ES-I3 (cell line): ENCODE data around the gene ASTN2.

Experiments
- H3K36me3 ChIP-seq: 2 replicates; pipeline ENCODE4 v1.6.1; 2013; ENCODE audit warnings: mild to moderate bottlenecking, low read length, control low read depth, moderate library complexity; ENCODE audit not compliant: insufficient read depth
- H3K4me1 ChIP-seq: 2 replicates; pipeline ENCODE4 v1.6.1; 2013; ENCODE audit warnings: mild to moderate bottlenecking, control low read depth, low read length; ENCODE audit not compliant: insufficient read depth
- H3K9ac ChIP-seq: 2 replicates; pipeline ENCODE4 v1.6.1; 2013; ENCODE audit warnings: low read depth, mild to moderate bottlenecking, low read length, moderate library complexity
- H3K9me3 ChIP-seq: 2 replicates; pipeline ENCODE4 v1.6.1; 2013; ENCODE audit warnings: mild to moderate bottlenecking, low read length, moderate library complexity; ENCODE audit not compliant: control insufficient read depth, insufficient read depth

ASTN2 gene

GRCh38 chr9:116736399-116737151, 678.3 kb downstream of the ASTN2 start:
- Histone ChIP-seq H3K4me1 (peaks cover 5% of the 10 kb centered on the region), H3K36me3 (no peaks in the 10 kb centered on the region), H3K9ac (no peak overlapping the region), H3K9me3 (no peaks in the 10 kb centered on the region)

- Histone ChIP-seq H3K9ac (no peak overlapping the region), H3K36me3 (no peaks in the 10 kb centered on the region), H3K4me1 (no peaks in the 10 kb centered on the region; the same call in 1 of the 2 replicates), H3K9me3 (no peaks in the 10 kb centered on the region)
Observed at GRCh38 chr9:116733010-116733641, 681.7 kb downstream of the ASTN2 start.

GRCh38 chr9:116726602-116727001, 688.3 kb downstream of the ASTN2 start:
- no peaks in the 10 kb centered on the region for H3K9me3 ChIP-seq
- 0 out of 2 replicates have a peak, but pooled peaks cover 8% of the 10 kb centered on the region for H3K4me1 ChIP-seq
- H3K36me3 ChIP-seq = no peaks in the 10 kb centered on the region
- no peak overlapping the region for H3K9ac ChIP-seq

- H3K9ac ChIP-seq = no peak overlapping the region
- no peaks in the 10 kb centered on the region for H3K9me3 ChIP-seq
- H3K36me3 ChIP-seq = no peaks in the 10 kb centered on the region
- H3K4me1 ChIP-seq = peaks cover 15% of the 10 kb centered on the region; the same call in 1 of the 2 replicates
Observed at GRCh38 chr9:116724123-116724522, 690.7 kb downstream of the ASTN2 start.

- Histone ChIP-seq H3K9me3 (no peaks in the 10 kb centered on the region), H3K4me1 (peaks cover 13% of the 10 kb centered on the region), H3K36me3 (no peaks in the 10 kb centered on the region), H3K9ac (no peak overlapping the region)
Observed at GRCh38 chr9:116721944-116722343, 692.9 kb downstream of the ASTN2 start.

- H3K9ac ChIP-seq = no peak overlapping the region
- no peaks in the 10 kb centered on the region for H3K36me3 ChIP-seq
- H3K9me3 ChIP-seq = no peaks in the 10 kb centered on the region
- H3K4me1 ChIP-seq = peaks cover 8% of the 10 kb centered on the region
Observed at GRCh38 chr9:116721411-116721810, 693.4 kb downstream of the ASTN2 start.

GRCh38 chr9:116720111-116720510, 694.7 kb downstream of the ASTN2 start:
- Histone ChIP-seq H3K9ac (no peak overlapping the region), H3K36me3 (no peaks in the 10 kb centered on the region), H3K4me1 (peaks cover 12% of the 10 kb centered on the region), H3K9me3 (no peaks in the 10 kb centered on the region)

GRCh38 chr9:116718111-116718510, 696.7 kb downstream of the ASTN2 start:
- Histone ChIP-seq H3K36me3 (no peaks in the 10 kb centered on the region), H3K4me1 (peaks cover 12% of the 10 kb centered on the region), H3K9me3 (no peaks in the 10 kb centered on the region), H3K9ac (no peak overlapping the region)

GRCh38 chr9:116717150-116717549, 697.7 kb downstream of the ASTN2 start:
- Histone ChIP-seq H3K4me1 (peaks cover 12% of the 10 kb centered on the region), H3K9me3 (no peaks in the 10 kb centered on the region), H3K36me3 (no peaks in the 10 kb centered on the region), H3K9ac (no peak overlapping the region)

GRCh38 chr9:116716438-116716837, 698.4 kb downstream of the ASTN2 start:
- Histone ChIP-seq H3K9ac (no peak overlapping the region), H3K9me3 (no peaks in the 10 kb centered on the region), H3K36me3 (no peaks in the 10 kb centered on the region), H3K4me1 (peaks cover 12% of the 10 kb centered on the region)

GRCh38 chr9:116715751-116716150, 699.1 kb downstream of the ASTN2 start:
- Histone ChIP-seq H3K36me3 (no peaks in the 10 kb centered on the region), H3K9me3 (no peaks in the 10 kb centered on the region), H3K4me1 (peaks cover 12% of the 10 kb centered on the region), H3K9ac (no peak overlapping the region)

GRCh38 chr9:116713271-116713670, 701.6 kb downstream of the ASTN2 start:
- H3K4me1 ChIP-seq = peaks cover 6% of the 10 kb centered on the region; the same call in 1 of the 2 replicates
- H3K9me3 ChIP-seq = no peaks in the 10 kb centered on the region
- H3K36me3 ChIP-seq = no peaks in the 10 kb centered on the region
- H3K9ac ChIP-seq = no peak overlapping the region

- Histone ChIP-seq H3K9ac (no peak overlapping the region), H3K36me3 (no peaks in the 10 kb centered on the region), H3K4me1 (peaks cover 6% of the 10 kb centered on the region; the same call in 1 of the 2 replicates), H3K9me3 (no peaks in the 10 kb centered on the region)
Observed at GRCh38 chr9:116712781-116713180, 702.1 kb downstream of the ASTN2 start.

GRCh38 chr9:116706310-116707290, 708.3 kb downstream of the ASTN2 start:
- no peaks in the 10 kb centered on the region for H3K36me3 ChIP-seq
- no peaks in the 10 kb centered on the region for H3K4me1 ChIP-seq
- no peak overlapping the region for H3K9ac ChIP-seq
- no peaks in the 10 kb centered on the region for H3K9me3 ChIP-seq
